HL-60 (cell line): Measurements from ENCODE around the gene NFE2L3.
"Not testable (repeated sequence)": the region's sequence is repeated elsewhere in the genome, so short reads cannot be mapped to it uniquely, and the experiment has no call there.

Experiments
- DNase-seq, 2 experiments: peaks; one replicate each; pipeline ENCODE4 v3.0.0-alpha.2; 2010 to 2020; ENCODE audit warnings: low read depth in 1 of 2, low spot score in 1 of 2
- H3K27ac ChIP-seq: fragments of 250-450 bp; sonication (Bioruptor Pico); replicated peaks from 2 replicates; pipeline ENCODE4 v1.5.1; 2020; ENCODE audit warnings: mild to moderate bottlenecking, moderate library complexity
- H3K27me3 ChIP-seq: fragments of 250-450 bp; sonication (Bioruptor Pico); 2 replicates; pipeline ENCODE4 v1.5.1; 2021; ENCODE audit warnings: mild to moderate bottlenecking, moderate library complexity; ENCODE audit not compliant: insufficient read depth, poor library complexity, severe bottlenecking
- H3K4me3 ChIP-seq: replicated peaks from 2 replicates; pipeline ENCODE4 v1.5.1; 2011; ENCODE audit warnings: mild to moderate bottlenecking, control low read depth, low read length; ENCODE audit not compliant: insufficient read depth
- CTCF ChIP-seq: IDR thresholded peaks from one replicate; pipeline ENCODE4 v1.5.1; 2011; ENCODE audit warnings: low read length, control low read depth, inconsistent platforms; ENCODE audit not compliant: insufficient read depth
- GABPA ChIP-seq: IDR thresholded peaks from 2 replicates; pipeline ENCODE4 v1.6.1; 2012; ENCODE audit warnings: low read depth
- POLR2AphosphoS5 ChIP-seq: IDR thresholded peaks from 2 replicates; pipeline ENCODE4 v1.6.1; 2012; ENCODE audit warnings: low read depth
- REST ChIP-seq: IDR thresholded peaks from 2 replicates; pipeline ENCODE4 v1.6.1; 2012; ENCODE audit warnings: low read depth; ENCODE audit not compliant: insufficient replicate concordance
- SPI1 ChIP-seq: IDR thresholded peaks from 2 replicates; pipeline ENCODE4 v1.6.1; 2012; ENCODE audit warnings: low read depth, mild to moderate bottlenecking, borderline replicate concordance

The NFE2L3 gene

GRCh38 chr7:26151650-26151952, 397 bp upstream of the NFE2L3 start:
- peaks cover 2% of the 10 kb centered on the region for H3K27me3 ChIP-seq
- H3K4me3 ChIP-seq = peak overlapping the region; percentile 55
- peak overlapping the region; percentile 56; the same call in 1 of the 2 replicates for H3K27ac ChIP-seq
- TF ChIP-seq CTCF (no peak), REST (no peak), POLR2AphosphoS5 (no peak), SPI1 (no peak), GABPA (no peak)
- no peak for DNase-seq

- not testable (repeated sequence) for DNase-seq, H3K27me3 ChIP-seq, H3K27ac ChIP-seq
- H3K4me3 ChIP-seq = peak overlapping the region; percentile 55
Measured at GRCh38 chr7:26152782-26153240, 813 bp downstream of the NFE2L3 start.

- Histone ChIP-seq H3K27ac (no peak overlapping the region), H3K4me3 (no peak overlapping the region), H3K27me3 (peaks cover 2% of the 10 kb centered on the region)
- no peak for DNase-seq
- TF ChIP-seq POLR2AphosphoS5 (no peak), GABPA (no peak), CTCF (no peak), REST (no peak), SPI1 (no peak)
Measured at GRCh38 chr7:26153241-26153822, 1.3 kb downstream of the NFE2L3 start.

- Histone ChIP-seq H3K4me3 (no peak overlapping the region), H3K27ac (no peak overlapping the region)
- no peak for DNase-seq
Measured at GRCh38 chr7:26153823-26154783, 2.1 kb downstream of the NFE2L3 start.

More at GRCh38 chr7:26153823-26154783, 2.1 kb downstream of the NFE2L3 start:
- TF ChIP-seq SPI1 (no peak), REST (no peak), POLR2AphosphoS5 (no peak), CTCF (no peak), GABPA (no peak)
- peaks cover 2% of the 10 kb centered on the region for H3K27me3 ChIP-seq
